RWPE2 (cell line): ENCODE results near the gene RB1.
A peak's percentile ranks its signal among the peaks of the same experiment; 100 is the strongest.

ENCODE experiments used
- ATAC-seq: fragments of 200-7000 bp; cut with Tn5 transposase; 3 replicates; pipeline ENCODE4 v1.9.1; 2021; ENCODE audit warnings: low read depth
- DNase-seq: peaks from one replicate; pipeline ENCODE4 v3.0.0-alpha.2; 2020; ENCODE audit warnings: low spot score
- H3K27ac ChIP-seq: fragments of 450-650 bp; 2 replicates; pipeline ENCODE4 v1.5.1; 2017; ENCODE audit warnings: mild to moderate bottlenecking; ENCODE audit not compliant: poor library complexity, severe bottlenecking
- H3K27me3 ChIP-seq: fragments of 250-450 bp; sonication (Bioruptor Pico); 2 replicates; pipeline ENCODE4 v1.5.1; 2021; ENCODE audit warnings: mild to moderate bottlenecking, moderate library complexity; ENCODE audit not compliant: insufficient read depth, poor library complexity, severe bottlenecking
- H3K36me3 ChIP-seq: fragments of 250-450 bp; sonication (Bioruptor Pico); 2 replicates; pipeline ENCODE4 v1.5.1; 2020; ENCODE audit warnings: low read depth, mild to moderate bottlenecking, moderate library complexity
- H3K4me1 ChIP-seq: fragments of 250-450 bp; sonication (Bioruptor Pico); 2 replicates; pipeline ENCODE4 v1.5.1; 2021; ENCODE audit warnings: mild to moderate bottlenecking, moderate library complexity; ENCODE audit not compliant: insufficient read depth, poor library complexity, severe bottlenecking
- H3K4me3 ChIP-seq: fragments of 250-450 bp; sonication (Bioruptor Pico); 2 replicates; pipeline ENCODE4 v1.5.1; 2021; ENCODE audit warnings: mild to moderate bottlenecking, moderate library complexity; ENCODE audit not compliant: severe bottlenecking
- H3K9me3 ChIP-seq: fragments of 250-450 bp; sonication (Bioruptor Pico); 2 replicates; pipeline ENCODE4 v1.5.1; 2021; ENCODE audit warnings: mild to moderate bottlenecking, moderate library complexity; ENCODE audit not compliant: severe bottlenecking
- CTCF ChIP-seq: fragments of 450-650 bp; IDR thresholded peaks from one replicate; pipeline ENCODE4 v1.5.1; 2017; ENCODE audit warnings: mild to moderate bottlenecking, moderate library complexity; ENCODE audit not compliant: poor library complexity, severe bottlenecking

Gene RB1

GRCh38 chr13:48393030-48393697 is 89.6 kb downstream of the RB1 start:
- Histone ChIP-seq H3K27ac (no peak overlapping the region), H3K9me3 (no peaks in the 10 kb centered on the region), H3K4me3 (no peak overlapping the region), H3K4me1 (peaks cover 7% of the 10 kb centered on the region), H3K27me3 (no peaks in the 10 kb centered on the region), H3K36me3 (peaks cover 8% of the 10 kb centered on the region)
- no peak for TF ChIP-seq CTCF
- ATAC-seq, result no peak
- DNase-seq, result no peak

- Histone ChIP-seq H3K4me3 (no peak overlapping the region), H3K27me3 (no peaks in the 10 kb centered on the region), H3K4me1 (peaks cover 12% of the 10 kb centered on the region), H3K9me3 (no peaks in the 10 kb centered on the region), H3K27ac (no peak overlapping the region), H3K36me3 (peaks cover 8% of the 10 kb centered on the region)
- DNase-seq (no peak), ATAC-seq (no peak)
- TF ChIP-seq CTCF, result no peak
Observed at GRCh38 chr13:48393698-48394085, 90.1 kb downstream of the RB1 start.

GRCh38 chr13:48397744-48398143 is 94.2 kb downstream of the RB1 start:
- Histone ChIP-seq H3K27ac (peak overlapping the region; percentile 90), H3K27me3 (no peaks in the 10 kb centered on the region), H3K9me3 (no peaks in the 10 kb centered on the region), H3K36me3 (peaks cover 2% of the 10 kb centered on the region), H3K4me1 (peaks cover 51% of the 10 kb centered on the region), H3K4me3 (no peak overlapping the region)
- ATAC-seq (no peak), DNase-seq (no peak)
- no peak for TF ChIP-seq CTCF

- no peaks in the 10 kb centered on the region for H3K36me3 ChIP-seq
Observed at GRCh38 chr13:48398450-48399095, 95.0 kb downstream of the RB1 start.

More at GRCh38 chr13:48398450-48399095, 95.0 kb downstream of the RB1 start:
- Histone ChIP-seq H3K27ac (peak overlapping the region; percentile 90), H3K27me3 (no peaks in the 10 kb centered on the region), H3K4me3 (no peak overlapping the region), H3K9me3 (no peaks in the 10 kb centered on the region), H3K4me1 (peaks cover 59% of the 10 kb centered on the region)
- no peak for TF ChIP-seq CTCF
- ATAC-seq (no peak), DNase-seq (no peak)
